ENCODE results near the gene BTBD9.
"Not testable (repeated sequence)": the region's sequence is repeated elsewhere in the genome, so short reads cannot be mapped to it uniquely, and the experiment has no call there.

BTBD9 gene

DNA sequence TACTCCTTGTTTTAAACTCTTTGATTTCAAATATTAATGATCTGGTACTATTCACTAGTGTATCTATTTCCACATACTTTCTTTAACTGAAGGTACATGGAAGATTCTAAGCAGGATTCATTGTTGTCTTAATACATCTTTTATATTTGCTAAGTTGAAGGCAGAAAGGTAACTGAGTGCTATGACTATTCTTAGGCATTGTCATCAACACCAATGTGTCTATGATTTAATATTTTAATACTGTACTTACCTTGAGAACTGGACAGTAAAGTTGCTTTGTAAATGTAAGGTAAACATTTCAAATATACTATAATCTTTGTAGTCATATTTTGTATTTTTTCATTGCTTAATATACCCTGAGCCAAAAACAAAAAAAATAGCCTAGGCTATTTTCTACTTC lies 8.9 kb upstream of the BTBD9 start:
- DNase-seq: no peak

DNA sequence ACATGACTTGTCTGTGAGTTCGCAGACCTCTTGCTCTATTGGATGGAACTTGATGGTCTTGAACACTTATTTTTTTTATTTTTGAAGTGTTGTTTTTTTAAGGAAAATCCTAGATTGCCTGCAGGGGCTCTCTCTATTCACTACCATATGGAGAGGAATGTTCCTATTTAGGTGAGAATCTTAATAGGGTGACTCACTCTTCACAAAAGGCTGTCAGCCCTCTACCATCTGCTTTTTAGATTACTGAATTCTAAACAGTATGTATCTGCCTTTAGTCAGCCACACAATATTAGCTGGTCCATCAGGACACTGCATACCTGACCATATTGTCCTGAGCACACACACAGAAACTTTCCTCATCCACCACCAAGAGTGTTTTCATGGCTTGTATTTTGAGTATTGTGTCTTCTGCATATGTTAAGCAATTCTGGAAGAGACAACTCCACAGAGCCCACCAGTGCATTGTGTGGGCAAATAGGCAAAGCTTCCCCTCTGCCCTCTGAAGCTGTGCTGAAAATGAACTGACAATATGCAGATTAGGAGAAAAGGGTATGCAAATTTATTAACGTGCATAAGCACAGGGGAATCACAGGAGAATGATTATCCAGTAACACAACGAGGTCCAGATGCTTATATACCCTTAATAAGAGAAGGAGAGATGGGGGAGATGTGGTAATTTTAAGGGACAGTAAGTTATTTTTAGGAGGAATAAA lies 6.6 kb upstream of the BTBD9 start:
- no peak for DNase-seq

DNA sequence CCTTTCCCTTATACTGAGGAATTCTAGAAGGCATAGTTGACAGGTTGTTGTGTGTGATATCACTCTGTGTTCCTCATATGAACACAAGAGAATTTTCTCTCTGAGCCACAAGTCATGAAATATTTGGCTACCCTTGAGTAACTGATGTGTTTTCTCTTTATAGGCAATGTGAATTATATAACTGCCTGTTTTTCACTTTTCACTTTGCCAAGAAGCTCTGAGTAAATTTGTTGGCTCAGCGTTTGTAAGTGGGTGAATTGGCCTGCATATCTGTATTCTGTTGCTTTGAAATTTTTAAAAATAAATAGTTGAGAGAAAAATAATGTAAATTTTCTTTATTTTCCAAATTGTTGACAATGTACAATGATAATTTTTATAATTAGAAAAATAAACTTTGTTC lies 5.2 kb upstream of the BTBD9 start:
- DNase-seq: no peak

DNA sequence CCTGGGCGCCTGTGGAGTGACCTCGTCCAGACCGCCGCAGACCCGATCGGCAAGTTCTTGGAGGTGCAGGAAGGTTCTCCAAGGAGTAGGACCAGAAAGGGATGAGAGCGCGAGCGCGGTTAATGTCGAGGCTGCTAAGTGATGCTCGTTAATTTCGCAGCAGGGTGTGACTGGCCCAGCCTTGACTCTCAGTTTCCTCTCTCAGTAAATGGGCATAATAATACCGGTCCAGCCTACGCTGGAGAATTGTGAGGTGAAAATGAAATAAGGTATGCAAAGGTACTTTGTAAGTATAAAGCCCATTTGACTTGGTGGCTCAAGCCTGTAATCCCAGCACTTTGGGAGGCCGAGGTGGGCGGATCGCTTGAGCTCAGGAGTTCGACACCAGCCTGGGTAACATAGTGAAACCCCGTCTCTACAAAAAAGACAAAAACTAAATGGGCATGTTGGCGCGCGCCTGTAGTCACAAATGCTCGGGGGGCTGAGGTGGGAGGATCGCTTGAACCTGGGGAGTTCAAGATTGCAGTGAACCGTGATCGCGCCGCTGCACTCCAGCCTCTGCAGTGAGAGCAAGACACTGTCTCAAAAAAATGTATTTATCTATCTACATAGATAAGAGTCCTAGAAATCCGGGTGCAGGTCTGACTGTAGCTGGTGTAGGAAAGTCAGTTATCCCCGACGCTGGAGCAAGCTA lies 634 bp upstream of the BTBD9 start:
- no peak for DNase-seq

DNA sequence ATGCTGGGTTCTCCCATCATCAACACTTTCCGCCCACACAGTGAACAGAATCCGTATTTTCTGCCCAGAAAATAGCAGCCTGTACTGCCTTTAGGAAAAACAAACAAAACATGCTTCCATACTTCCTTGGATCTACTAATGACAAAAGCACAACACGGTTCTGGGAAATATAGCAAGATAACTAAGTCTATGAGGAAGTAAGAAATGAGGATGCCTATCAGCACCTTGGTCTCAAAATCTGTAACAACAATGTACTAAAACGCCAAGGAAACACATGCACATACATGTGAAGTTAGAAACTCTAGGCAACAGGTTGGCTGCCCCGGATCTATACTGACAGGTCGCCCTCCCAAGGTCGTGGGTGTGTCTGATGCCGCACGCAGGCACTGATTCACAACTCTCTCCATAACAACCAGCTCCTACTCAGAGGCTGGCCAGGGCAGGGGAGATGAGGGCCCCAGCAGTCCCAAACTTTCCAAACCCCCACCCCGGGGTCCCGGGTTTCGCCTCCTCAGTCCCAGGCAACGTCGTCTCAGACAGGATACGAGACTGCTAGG lies 710 bp downstream of the BTBD9 start:
- no peak for DNase-seq

DNA sequence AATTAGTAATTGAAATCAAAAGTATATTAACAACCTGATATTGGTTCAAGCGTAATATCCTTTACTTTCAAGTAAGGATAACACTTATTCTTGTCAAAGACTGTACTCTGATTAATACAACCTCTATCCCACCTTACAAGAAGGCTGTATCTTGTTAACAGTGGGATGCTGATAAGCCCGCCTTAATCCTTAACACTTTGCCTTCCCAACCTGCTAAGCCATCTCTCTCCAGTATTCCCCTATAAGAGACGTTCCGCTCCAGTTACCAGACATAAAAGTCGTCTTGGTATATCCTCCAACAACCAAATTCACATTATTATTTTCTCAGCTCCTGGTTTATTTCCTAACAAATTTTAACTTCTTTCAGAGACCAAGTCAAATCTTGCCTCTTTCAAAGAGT lies 2.0 kb downstream of the BTBD9 start:
- no peak for DNase-seq

DNA sequence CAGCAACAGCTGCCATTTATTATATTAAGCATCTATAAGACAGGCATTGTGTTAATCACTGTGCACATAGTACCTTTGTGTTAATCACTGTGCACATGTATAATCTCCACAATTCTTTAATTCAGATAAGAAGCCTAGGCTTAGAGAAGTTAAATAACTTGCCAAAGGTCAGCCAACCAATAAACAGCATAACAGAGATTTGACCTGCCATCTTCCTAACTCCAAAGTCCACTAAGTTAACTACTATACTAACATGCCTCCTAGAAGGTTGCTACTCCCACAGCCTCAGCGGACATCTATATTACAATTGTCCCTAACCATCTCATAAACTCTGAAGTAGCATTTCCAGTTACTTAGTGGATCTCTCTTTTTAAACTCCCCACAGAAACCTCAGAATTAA lies 3.7 kb downstream of the BTBD9 start:
- no peak for DNase-seq

DNA sequence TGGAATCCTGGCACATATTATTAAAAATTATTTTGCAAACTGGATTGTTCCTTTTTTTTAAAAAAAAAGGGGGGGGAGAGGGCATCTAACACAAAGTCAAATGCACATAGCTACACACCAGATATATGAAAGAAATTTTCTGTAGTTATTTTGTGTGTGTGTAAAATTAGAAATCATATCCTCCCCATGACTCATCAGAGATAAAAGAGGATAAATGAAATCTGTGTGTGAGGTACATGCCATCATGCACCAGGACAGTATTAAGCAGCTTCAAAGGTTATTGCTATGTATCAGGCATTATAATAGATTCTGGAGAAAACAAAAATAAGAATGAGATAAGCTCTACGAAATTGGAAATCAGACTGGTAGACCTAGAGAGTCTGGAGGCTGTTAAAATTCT lies 5.2 kb downstream of the BTBD9 start:
- no peak for DNase-seq

DNA sequence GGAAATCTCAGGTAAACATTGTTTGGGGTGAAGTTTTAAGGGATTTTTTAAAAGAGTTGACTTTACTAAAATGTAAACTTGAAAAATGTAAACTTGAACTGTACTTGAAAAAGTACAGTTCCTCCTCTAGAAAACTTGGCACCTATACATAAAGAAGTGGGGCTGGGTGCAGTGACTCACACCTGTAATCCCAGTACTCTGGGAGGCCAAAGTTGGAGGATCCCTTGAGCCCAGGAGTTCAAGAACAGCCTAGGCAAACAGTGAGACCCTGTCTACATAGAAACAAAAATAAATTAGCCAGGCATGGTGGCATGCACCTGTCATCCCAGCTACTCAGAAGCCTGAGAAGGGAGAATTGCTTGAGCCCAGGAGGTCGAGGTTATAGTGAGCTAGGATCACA lies 7.2 kb downstream of the BTBD9 start:
- DNase-seq: no peak

DNA sequence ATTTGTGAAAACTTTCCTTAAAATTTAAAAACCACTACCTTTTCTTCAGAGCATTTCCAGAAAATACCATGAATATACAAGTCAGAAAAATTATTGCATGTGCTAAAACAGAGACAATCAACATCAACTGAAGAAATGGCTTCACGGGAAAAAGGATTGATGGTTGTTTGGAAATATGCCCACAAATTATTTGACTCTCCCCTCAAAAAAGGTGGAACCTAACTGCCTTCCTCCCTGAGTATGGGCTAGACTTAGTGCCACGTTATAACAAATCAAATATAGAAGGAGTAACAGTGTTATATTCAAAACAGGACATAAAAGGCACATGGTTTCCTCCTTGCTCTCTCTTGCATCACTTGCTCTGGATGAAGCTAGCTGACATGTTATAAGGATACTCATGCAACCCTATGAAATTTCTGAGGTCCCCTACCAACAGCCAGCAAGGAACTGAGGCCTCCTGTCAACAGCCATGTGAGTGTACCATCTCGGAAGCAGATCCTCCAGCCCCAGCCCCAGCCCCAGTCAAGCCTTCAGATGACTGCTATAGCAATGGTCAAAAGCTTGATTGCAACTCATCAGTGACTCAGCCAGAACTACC lies 8.4 kb downstream of the BTBD9 start:
- no peak for DNase-seq

DNA sequence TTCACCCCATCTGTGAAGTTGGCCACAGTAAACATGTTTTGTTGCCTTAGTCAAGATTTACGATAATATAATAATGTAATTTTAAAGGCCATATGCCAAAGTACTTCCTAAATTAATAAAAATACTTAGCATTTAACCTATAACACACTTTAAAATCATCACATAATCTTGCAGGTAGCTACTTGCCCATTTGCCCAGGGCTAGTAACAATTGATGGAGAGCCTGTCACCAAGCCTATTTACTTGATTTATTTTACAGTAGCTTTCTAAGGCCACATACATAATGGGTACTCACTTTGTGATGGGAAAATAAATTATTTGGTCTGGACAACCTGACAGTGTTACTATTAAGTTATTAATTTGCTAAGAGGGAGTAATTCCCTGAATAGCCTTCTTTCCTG lies 14.5 kb downstream of the BTBD9 start:
- DNase-seq: no peak

DNA sequence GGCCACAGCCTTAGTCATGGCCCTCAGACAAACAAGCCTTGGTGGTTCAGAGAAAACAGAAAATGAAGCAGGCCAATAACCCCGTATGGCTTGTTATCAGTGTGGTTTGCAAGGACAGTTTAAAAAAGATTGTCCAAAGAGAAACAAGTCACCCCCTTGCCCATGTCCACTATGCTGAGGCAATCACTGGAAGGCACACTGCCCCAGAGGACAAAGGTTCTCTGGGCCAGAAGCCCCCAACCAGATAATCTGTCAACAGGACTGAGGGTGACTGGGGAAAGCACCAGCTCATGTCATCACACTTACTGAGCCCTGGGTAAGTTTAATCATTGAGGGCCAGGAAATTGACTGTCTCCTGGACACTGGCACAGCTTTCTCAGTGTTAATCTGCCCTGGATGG lies 20.4 kb downstream of the BTBD9 start:
- DNase-seq: not testable (repeated sequence)

DNA sequence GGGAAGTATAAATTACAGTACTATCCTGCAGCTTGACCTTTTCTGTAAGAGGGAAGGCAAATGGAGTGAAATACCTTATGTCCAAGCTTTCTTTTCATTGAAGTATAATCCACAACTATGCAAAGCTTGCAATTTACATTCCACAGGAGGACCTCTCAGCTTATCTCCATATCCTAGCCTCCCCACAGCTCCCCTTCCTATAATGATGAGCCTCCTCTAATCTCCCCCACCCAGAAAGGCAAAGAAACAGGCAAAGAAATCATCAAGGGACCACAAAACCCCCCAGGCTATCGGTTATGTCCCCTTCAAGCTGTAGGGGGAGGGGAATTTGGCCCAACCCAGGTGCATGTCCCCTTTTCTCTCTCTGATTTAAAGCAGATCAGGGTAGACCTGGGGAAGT lies 21.4 kb downstream of the BTBD9 start:
- DNase-seq: not testable (repeated sequence)

DNA sequence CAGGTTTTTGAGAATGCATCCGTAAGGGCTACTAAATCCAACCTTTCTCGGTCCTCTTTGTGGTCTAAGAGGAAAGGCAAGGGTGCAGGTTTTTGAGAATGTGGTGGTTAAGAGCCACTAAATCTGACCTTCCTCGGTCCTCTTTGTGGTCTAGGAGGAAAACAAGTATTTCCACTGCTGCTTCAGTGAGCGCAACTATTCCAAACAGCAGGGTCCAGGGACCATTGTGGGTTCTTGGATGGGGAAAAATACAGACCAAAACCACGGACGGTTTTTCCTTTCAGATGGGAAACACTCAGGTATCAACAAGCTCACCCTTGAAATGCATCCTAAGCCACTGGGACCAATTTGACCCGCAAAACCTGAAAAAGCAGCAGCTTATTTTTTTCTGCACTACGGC lies 21.9 kb downstream of the BTBD9 start:
- no peak for DNase-seq

DNA sequence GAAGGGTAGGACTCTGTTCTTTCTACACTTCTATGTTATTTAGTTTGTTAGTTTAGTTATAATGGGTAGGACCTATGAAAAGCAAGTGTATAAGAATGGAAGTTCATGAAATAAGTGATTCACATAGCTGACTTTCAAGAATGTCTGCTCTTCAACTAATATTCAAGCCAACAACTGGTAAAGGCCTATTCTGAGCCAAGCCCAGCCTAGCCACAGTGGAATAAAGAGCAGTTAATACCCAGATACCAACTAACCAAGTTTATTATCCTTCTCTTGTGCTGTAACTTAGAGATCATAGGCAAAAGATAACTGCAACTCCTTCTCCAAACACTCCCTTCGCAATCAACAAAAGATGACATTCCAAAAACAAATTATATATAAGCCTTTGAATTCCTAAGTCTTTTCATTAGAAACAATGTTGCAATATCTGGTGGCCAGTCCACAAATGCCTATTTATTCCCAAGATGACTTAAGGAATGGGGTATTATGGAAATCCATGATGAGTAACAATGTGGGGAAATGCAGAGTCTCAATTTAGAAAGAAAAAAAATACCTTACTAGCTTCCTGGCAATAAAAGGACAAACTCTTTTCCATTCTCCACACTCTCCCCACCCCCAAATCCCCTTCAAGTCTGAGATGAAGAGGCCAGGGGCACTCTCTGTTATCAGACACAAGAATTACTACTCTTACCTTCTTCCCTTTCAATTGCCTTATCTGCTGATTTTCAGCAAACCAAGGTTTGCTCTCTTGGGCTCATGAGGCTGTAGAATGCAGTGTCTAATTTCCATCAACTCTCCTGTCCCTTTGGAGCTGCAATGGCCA lies 27.4 kb downstream of the BTBD9 start:
- no peak for DNase-seq

DNA sequence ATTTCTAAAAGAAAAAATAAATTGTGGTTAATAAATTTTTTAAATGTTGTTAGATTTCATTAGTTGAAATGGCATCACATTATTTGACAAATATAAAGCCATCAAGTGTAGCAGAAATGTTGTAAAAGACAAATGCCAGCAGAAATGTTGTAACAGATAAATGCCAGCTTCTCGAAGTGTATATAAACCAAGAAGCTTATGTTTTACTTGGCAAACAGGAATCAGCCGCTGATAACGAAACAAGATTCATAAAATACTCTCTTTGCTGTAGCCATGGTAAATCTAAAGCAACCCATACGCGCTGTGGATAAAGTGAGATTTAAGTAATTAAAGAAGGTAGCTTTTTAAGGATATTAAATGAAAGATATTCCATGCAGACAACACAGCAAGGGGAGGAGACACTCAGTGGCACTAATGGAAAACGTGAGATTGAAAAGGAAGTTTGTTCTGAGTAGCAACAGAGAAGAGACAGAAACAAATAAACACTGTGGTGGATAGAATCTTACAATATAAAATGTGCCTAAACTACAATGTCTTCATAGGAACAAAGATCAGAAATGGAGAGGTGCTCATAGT lies 29.6 kb downstream of the BTBD9 start:
- DNase-seq: no peak

DNA sequence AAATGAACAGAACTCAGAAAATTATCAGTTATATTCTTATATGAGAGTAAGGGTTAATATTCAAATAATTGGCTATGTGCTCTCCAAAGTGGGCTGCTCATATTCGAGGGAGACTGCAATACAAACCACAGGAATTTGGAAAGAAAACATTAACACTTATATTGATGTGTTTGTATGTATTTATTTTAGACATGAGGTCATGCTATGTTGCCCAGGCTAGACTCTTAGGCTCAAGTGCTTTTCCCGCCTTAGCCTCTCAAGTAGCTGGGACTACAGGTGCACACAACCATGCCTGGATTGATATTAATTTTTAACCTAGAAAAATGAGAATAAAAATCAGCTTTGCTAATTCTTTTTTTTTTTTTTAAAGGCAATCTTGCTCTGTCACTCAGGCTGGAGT lies 35.0 kb downstream of the BTBD9 start:
- no peak for DNase-seq

DNA sequence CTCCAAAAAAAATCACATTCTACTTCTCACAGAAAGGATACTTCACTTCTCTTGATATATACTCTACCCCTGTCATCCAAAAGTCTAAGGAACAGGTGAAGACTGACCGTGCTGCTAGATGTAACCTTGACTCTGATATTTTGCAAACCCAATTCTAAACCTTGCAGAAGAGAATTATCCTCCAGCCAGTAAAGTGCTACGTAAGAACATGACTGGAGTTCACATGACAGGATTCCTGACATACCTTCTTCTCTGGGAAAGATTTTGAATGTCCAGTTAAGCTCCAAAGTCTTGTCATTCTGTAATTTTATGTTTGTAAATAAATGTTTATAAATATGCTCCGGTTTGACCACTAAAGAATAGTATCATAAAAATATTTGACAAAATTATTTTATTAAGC lies 35.8 kb downstream of the BTBD9 start:
- DNase-seq: no peak

DNA sequence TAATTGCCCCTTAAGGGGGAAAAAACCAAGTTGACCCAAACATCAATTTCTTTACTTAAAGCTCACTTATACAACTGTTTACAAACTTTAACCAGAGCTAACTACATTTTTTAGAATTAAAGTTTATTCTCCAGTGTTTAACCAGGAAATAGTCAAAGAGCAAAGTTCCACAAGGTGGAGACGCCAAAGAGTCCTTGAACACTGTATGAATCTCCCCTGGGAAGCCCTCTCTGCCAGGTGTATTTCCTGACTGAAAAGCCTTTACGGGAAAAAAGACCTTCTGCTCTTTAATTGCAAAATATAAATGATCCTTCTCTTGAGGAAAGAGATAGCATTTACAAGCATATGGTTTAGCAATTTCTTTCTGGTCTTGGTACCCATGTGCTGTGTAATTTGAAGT lies 36.2 kb downstream of the BTBD9 start:
- no peak for DNase-seq

DNA sequence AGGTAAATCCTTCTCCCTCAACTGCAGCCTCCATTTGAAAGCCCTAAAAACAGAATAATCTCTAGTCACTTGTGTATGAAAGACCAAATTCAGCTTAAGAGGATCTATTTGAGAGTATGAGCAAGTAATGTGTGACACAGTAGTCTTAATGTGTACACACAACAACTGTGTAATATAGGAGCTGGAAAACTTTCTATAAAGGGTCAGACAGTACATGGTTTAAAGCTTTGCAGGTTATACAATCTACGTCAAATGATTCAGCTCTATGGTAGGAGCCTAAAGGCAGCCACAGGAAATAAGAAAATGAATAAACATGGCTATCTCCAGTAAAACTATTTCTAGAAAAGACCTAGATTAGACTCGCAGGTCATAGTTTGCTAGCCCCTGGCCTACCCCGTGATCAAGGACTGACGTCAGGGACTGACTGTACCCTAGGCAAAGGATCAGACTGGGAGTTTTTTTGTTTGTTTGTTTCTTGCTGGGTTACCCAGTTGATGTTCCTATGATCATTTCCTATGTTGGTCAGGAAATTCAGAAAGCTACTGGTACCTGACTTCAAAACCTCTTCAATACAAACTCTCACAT lies 39.7 kb downstream of the BTBD9 start:
- no peak for DNase-seq

DNA sequence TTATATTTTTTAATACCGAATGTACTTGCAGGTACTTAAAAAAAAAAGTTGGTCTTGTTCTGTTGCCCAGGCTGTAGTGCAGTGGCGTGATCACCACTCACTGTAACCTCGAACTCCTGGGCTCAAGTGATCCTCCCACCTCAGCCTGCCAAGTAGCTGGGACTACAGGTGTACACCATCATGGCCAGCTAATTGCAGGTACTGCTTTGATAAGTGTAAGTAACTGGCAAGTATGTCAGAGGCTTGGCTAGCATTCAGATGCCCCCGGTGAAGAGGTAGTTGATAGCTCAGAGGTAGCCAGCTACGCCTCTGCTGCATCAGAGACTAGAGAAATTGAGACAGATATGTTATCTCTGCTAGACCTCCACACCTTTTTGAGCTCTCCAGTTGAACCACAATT lies 40.5 kb downstream of the BTBD9 start:
- no peak for DNase-seq

DNA sequence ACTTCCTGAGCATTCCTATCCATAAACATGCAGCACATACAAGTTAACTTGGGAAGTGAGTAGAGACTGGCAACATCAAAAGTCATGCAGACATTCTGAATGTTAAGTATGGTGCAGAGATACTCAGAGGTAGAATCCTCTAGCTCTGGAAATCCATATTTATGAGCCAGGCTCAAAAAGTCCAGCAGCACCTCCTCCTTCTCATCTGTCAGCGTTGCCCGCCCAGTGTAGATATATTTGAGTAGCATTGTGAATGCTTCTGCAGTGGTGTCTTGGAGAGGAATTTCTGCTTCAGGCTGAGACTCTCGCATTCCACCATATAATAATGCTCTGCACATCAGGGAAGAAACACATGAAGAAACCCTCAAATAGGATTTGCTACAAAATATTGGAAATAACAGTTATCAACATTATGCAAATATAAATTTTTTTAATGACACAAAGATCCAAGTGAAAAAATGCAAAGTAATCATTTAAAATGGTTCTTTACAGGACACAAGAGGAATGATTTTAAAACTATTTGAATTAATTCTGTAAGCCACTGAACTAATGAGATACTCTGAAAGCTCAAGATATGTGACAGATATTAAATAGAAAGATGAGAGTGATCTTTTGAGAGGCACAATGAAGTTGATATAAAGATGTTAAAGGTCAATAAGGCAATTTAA lies 45.6 kb downstream of the BTBD9 start:
- DNase-seq: no peak

All from NCI-H1930 (cell line).